Transverse colon (tissue), 3 donors: ENCODE results near the gene TEX53.

ENCODE experiments used
- EP300 ChIP-seq: sonication (generic); formaldehyde crosslinking; IDR thresholded peaks from one replicate; pipeline ENCODE4 v1.6.1; 2017; ENCODE audit warnings: antibody characterized with exemption, low read depth
- POLR2A ChIP-seq: fragments of 450-650 bp; IDR thresholded peaks from one replicate; pipeline ENCODE4 v1.6.1; 2016; ENCODE audit warnings: antibody characterized with exemption, mild to moderate bottlenecking, moderate library complexity
- TF ChIP-seq, protein P1 (sequence below), 5 experiments: fragments of 200-600 bp in 3 of 5; fragments of 450-650 bp in 2 of 5; sonication (generic) in 3 of 5; IDR thresholded peaks; 1 replicate in 2 of 5; 2 replicates in 3 of 5; pipeline ENCODE4 v1.5.1; 2016 to 2017; ENCODE audit warnings: antibody characterized with exemption in 5 of 5, inconsistent platforms in 3 of 5, mild to moderate bottlenecking in 2 of 5, moderate library complexity in 1 of 5

DNA sequence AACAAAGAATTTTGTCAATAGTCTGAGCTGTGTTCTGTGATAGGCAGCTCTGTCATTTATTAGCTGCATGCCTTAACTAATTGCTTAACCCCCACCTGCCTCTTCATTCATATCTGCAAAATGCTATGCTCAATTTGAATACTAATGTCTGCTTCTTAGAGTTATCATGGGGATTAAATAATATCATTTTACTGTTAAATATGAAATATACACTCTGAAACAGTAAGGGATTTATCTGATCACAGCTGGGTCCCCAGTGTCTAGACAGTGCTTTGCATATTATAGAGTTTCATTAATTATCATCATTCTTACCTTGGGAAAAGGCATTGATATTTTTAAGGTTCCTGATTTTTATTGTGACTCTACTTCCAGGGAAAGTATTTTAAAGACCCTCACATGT is 12.4 kb upstream of the TEX53 start:
- TF ChIP-seq, protein P1, sequence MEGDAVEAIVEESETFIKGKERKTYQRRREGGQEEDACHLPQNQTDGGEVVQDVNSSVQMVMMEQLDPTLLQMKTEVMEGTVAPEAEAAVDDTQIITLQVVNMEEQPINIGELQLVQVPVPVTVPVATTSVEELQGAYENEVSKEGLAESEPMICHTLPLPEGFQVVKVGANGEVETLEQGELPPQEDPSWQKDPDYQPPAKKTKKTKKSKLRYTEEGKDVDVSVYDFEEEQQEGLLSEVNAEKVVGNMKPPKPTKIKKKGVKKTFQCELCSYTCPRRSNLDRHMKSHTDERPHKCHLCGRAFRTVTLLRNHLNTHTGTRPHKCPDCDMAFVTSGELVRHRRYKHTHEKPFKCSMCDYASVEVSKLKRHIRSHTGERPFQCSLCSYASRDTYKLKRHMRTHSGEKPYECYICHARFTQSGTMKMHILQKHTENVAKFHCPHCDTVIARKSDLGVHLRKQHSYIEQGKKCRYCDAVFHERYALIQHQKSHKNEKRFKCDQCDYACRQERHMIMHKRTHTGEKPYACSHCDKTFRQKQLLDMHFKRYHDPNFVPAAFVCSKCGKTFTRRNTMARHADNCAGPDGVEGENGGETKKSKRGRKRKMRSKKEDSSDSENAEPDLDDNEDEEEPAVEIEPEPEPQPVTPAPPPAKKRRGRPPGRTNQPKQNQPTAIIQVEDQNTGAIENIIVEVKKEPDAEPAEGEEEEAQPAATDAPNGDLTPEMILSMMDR (IDR thresholded peaks at IDR 0.05): no peak
- TF ChIP-seq EP300 (no peak), POLR2A (no peak)
